Suprapubic skin (tissue), 3 donors: ENCODE data around the gene FYB2.

Experiments used
- CTCF ChIP-seq, 2 donors: fragments of 200-600 bp in 1 of 2; fragments of 450-650 bp in 1 of 2; sonication (generic) in 1 of 2; IDR thresholded peaks; one replicate each; pipeline ENCODE4 v1.5.1; 2016 to 2019; ENCODE audit warnings: antibody characterized with exemption in 2 of 2, mild to moderate bottlenecking in 1 of 2, moderate library complexity in 1 of 2
- EP300 ChIP-seq: sonication (generic); formaldehyde crosslinking; IDR thresholded peaks from one replicate; pipeline ENCODE4 v1.6.1; 2017; ENCODE audit warnings: antibody characterized with exemption
- POLR2A ChIP-seq, 2 donors: fragments of 450-650 bp; IDR thresholded peaks; one replicate each; pipeline ENCODE4 v1.6.1; 2017; ENCODE audit warnings: antibody characterized with exemption in 2 of 2, mild to moderate bottlenecking in 2 of 2, moderate library complexity in 2 of 2

GRCh38 chr1:56707379-56707778 is 111.8 kb downstream of the FYB2 start:
- TF ChIP-seq CTCF (IDR thresholded peaks at IDR 0.05) (no peak), EP300 (no peak), POLR2A (IDR thresholded peaks at IDR 0.05) (no peak)
